ENCODE results near the gene SLC10A7. TPM values are rescaled to one million over a fixed set of nuclear protein-coding genes. Genes with fewer than 3 reads are reported as not detected.

Gene SLC10A7
- total and polyA plus RNA-seq, 2 of the 4 experiments (the other 2 are of a cell fraction) = 5.2 to 8.4 TPM

GRCh38 chr4:146545102-146545501, 23.4 kb upstream of the SLC10A7 start:
- H4K91ac ChIP-seq (ENCODE audit: insufficient read depth, low read depth, low read length) = no peak overlapping the region
- dilution Hi-C loops (cut with HindIII; ENCODE audit: low sequenced_read_pairs, unreplicated experiment) (no loop called here), in situ Hi-C loops (cut with MboI; ENCODE audit: low sequenced_read_pairs) (no loop called here), intact Hi-C loops (cut with micrococcal nuclease) (no loop called here)
- no TSS peak for BruUV-seq (replicated peaks)
- TF ChIP-seq FOS (IDR thresholded peaks at IDR 0.05; ENCODE audit: low read depth, low read length) = no peak
- TF ChIP-seq SMC3 (IDR thresholded peaks at IDR 0.05; ENCODE audit: low read depth, low read length) = peak; percentile 15; the same call in 1 of the 2 replicates
- TF ChIP-seq, protein P1, sequence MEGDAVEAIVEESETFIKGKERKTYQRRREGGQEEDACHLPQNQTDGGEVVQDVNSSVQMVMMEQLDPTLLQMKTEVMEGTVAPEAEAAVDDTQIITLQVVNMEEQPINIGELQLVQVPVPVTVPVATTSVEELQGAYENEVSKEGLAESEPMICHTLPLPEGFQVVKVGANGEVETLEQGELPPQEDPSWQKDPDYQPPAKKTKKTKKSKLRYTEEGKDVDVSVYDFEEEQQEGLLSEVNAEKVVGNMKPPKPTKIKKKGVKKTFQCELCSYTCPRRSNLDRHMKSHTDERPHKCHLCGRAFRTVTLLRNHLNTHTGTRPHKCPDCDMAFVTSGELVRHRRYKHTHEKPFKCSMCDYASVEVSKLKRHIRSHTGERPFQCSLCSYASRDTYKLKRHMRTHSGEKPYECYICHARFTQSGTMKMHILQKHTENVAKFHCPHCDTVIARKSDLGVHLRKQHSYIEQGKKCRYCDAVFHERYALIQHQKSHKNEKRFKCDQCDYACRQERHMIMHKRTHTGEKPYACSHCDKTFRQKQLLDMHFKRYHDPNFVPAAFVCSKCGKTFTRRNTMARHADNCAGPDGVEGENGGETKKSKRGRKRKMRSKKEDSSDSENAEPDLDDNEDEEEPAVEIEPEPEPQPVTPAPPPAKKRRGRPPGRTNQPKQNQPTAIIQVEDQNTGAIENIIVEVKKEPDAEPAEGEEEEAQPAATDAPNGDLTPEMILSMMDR (conservative IDR thresholded peaks at IDR 0.05; ENCODE audit: low read depth, low read length) = peak; percentile 37
- no peak for TF ChIP-seq NFE2L2 (IDR thresholded peaks at IDR 0.05; ENCODE audit: low read depth, low read length)
- TF ChIP-seq RAD21 (IDR thresholded peaks at IDR 0.05; ENCODE audit: low read length) = 0 out of 2 replicates have a peak, but pooled peaks have one; percentile 9
- H3K23ac ChIP-seq (ENCODE audit: low read depth, low read length) = no peak overlapping the region
- H3K4me2 ChIP-seq (ENCODE audit: low read depth, low read length) = no peak overlapping the region
- no peak overlapping the region for H3K4me3 ChIP-seq (ENCODE audit: insufficient read depth, low read depth, low read length)
- CTCF ChIA-PET = no interaction called here
- no peak overlapping the region for H4K8ac ChIP-seq (ENCODE audit: low read depth in 2 of 2, low read length in 2 of 2)
- H3K27ac ChIP-seq (ENCODE audit: insufficient read depth, low read length) = no peak overlapping the region
- no peak overlapping the region for H4K5ac ChIP-seq (ENCODE audit: low read depth, low read length)
- H3K27me3 ChIP-seq (ENCODE audit: control insufficient read depth, insufficient read depth, low read length) = no peaks in the 10 kb centered on the region
- ATAC-seq (ENCODE audit: low read depth) (peak; percentile 37; the same call in 1 of the 2 replicates), DNase-seq (peak; percentile 29)
- no peak overlapping the region for H2BK120ac ChIP-seq (ENCODE audit: low read depth, low read length)
- H3K4ac ChIP-seq (ENCODE audit: low read depth, low read length) = no peak overlapping the region
- no peak overlapping the region for H3K56ac ChIP-seq (ENCODE audit: extremely low read depth, insufficient read depth, low read length)
- H2AK5ac ChIP-seq (ENCODE audit: low read depth, low read length) = no peak overlapping the region
- H4K20me1 ChIP-seq (ENCODE audit: insufficient read depth, low read length) = no peaks in the 10 kb centered on the region
- H3K4me1 ChIP-seq (ENCODE audit: control insufficient read depth, insufficient read depth, low read length) = no peaks in the 10 kb centered on the region
- no peak overlapping the region for H2AK9ac ChIP-seq (replicated peaks; ENCODE audit: low read depth, low read length, poor library complexity)
- H2BK20ac ChIP-seq (ENCODE audit: low read depth, low read length) = no peak overlapping the region
- POLR2A ChIA-PET (ENCODE audit: unreplicated experiment) = no interaction called here
- no peaks in the 10 kb centered on the region for H3K36me3 ChIP-seq (ENCODE audit: control insufficient read depth, insufficient read depth, low read length)
- no peaks in the 10 kb centered on the region for H3K79me1 ChIP-seq (ENCODE audit: low read depth in 1 of 2, low read length in 2 of 2)
- no peak overlapping the region for H2AFZ ChIP-seq (replicated peaks; ENCODE audit: low read length, poor library complexity)
- H3K9me3 ChIP-seq (ENCODE audit: control insufficient read depth, insufficient read depth, low read length) = no peaks in the 10 kb centered on the region
- no CpG with 5 or more reads among the region's 2 CpGs for WGBS, 2 experiments (ENCODE audit: extremely low coverage in 2 of 2, insufficient read length in 1 of 2)
- H3K18ac ChIP-seq (ENCODE audit: low read depth, low read length) = no peak overlapping the region
- H3K9ac ChIP-seq (ENCODE audit: low read depth, low read length) = no peak overlapping the region
- H3K14ac ChIP-seq (replicated peaks; ENCODE audit: low read depth, low read length) = no peak overlapping the region
- H2BK5ac ChIP-seq (ENCODE audit: low read depth, low read length, poor library complexity, severe bottlenecking) = no peak overlapping the region
- no peak overlapping the region for H2BK15ac ChIP-seq (ENCODE audit: low read depth, low read length)
- H3K9me1 ChIP-seq (ENCODE audit: insufficient read depth, low read length) = no peaks in the 10 kb centered on the region
